ENCODE data around the gene GYG1. TPM values are rescaled to one million over a fixed set of nuclear protein-coding genes. Genes with fewer than 3 reads are reported as not detected.

The GYG1 gene
- total and polyA plus RNA-seq, 2 of the 4 experiments (the other 2 are of a cell fraction) = 48.4 to 90.3 TPM

- Histone ChIP-seq H2AK9ac (replicated peaks; ENCODE audit: low read depth, low read length, poor library complexity) (no peak overlapping the region), H4K20me1 (ENCODE audit: insufficient read depth, low read length) (no peaks in the 10 kb centered on the region), H2AFZ (replicated peaks; ENCODE audit: low read length, poor library complexity) (no peak overlapping the region), H2BK15ac (ENCODE audit: low read depth, low read length) (no peak overlapping the region), H3K23ac (ENCODE audit: low read depth, low read length) (no peak overlapping the region), H3K4me3 (ENCODE audit: insufficient read depth, low read depth, low read length) (no peak overlapping the region), H3K4me1 (ENCODE audit: control insufficient read depth, insufficient read depth, low read length) (peaks cover 9% of the 10 kb centered on the region), H2BK120ac (ENCODE audit: low read depth, low read length) (no peak overlapping the region), H2BK5ac (ENCODE audit: low read depth, low read length, poor library complexity, severe bottlenecking) (no peak overlapping the region), H2BK20ac (ENCODE audit: low read depth, low read length) (no peak overlapping the region), H3K79me1 (ENCODE audit: low read depth in 1 of 2, low read length in 2 of 2) (peaks cover 3 to 20% of the 10 kb centered on the region in 2 experiments; a peak in 3 of 4 replicates), H3K56ac (ENCODE audit: extremely low read depth, insufficient read depth, low read length) (no peak overlapping the region), H3K18ac (ENCODE audit: low read depth, low read length) (no peak overlapping the region), H3K14ac (replicated peaks; ENCODE audit: low read depth, low read length) (no peak overlapping the region), H4K91ac (ENCODE audit: insufficient read depth, low read depth, low read length) (no peak overlapping the region), H2AK5ac (ENCODE audit: low read depth, low read length) (no peak overlapping the region), H3K36me3 (ENCODE audit: control insufficient read depth, insufficient read depth, low read length) (peaks cover 23% of the 10 kb centered on the region), H3K4ac (ENCODE audit: low read depth, low read length) (no peak overlapping the region), H3K9me1 (ENCODE audit: insufficient read depth, low read length) (peaks cover 8% of the 10 kb centered on the region; the same call in 1 of the 2 replicates), H3K9me3 (ENCODE audit: control insufficient read depth, insufficient read depth, low read length) (peaks cover 3% of the 10 kb centered on the region; the same call in 1 of the 2 replicates), H3K27me3 (ENCODE audit: control insufficient read depth, insufficient read depth, low read length) (no peaks in the 10 kb centered on the region), H4K8ac (ENCODE audit: low read depth in 2 of 2, low read length in 2 of 2) (no peak overlapping the region), H3K27ac (ENCODE audit: insufficient read depth, low read length) (0 out of 2 replicates have a peak overlapping the region, but pooled peaks have one; percentile 27), H3K4me2 (ENCODE audit: low read depth, low read length) (no peak overlapping the region), H3K9ac (ENCODE audit: low read depth, low read length) (no peak overlapping the region), H4K5ac (ENCODE audit: low read depth, low read length) (no peak overlapping the region)
- no TSS peak for BruUV-seq (replicated peaks)
- TF ChIP-seq CHD1 (IDR thresholded peaks at IDR 0.05; ENCODE audit: low read depth, low read length) = no peak
- TF ChIP-seq CEBPB (IDR thresholded peaks at IDR 0.05; ENCODE audit: low read depth, low read length) = no peak
- TF ChIP-seq NFE2L2 (IDR thresholded peaks at IDR 0.05; ENCODE audit: low read depth, low read length) = no peak
- TF ChIP-seq SMC3 (IDR thresholded peaks at IDR 0.05; ENCODE audit: low read depth, low read length) = no peak
- no peak for TF ChIP-seq ELK1 (IDR thresholded peaks at IDR 0.05; ENCODE audit: borderline replicate concordance, low read depth, low read length)
- TF ChIP-seq CTCF (conservative IDR thresholded peaks at IDR 0.05; ENCODE audit: low read depth, low read length) = no peak
- no peak for TF ChIP-seq FOS (IDR thresholded peaks at IDR 0.05; ENCODE audit: low read depth, low read length)
- TF ChIP-seq RCOR1 (IDR thresholded peaks at IDR 0.05; ENCODE audit: insufficient replicate concordance, low read length) = no peak
- TF ChIP-seq MAZ (IDR thresholded peaks at IDR 0.05; ENCODE audit: borderline replicate concordance, low read depth, low read length) = no peak
- no peak for TF ChIP-seq MXI1 (IDR thresholded peaks at IDR 0.05; ENCODE audit: borderline replicate concordance, low read depth, low read length)
- no peak for TF ChIP-seq USF2 (IDR thresholded peaks at IDR 0.05; ENCODE audit: low read depth, low read length)
- no peak for TF ChIP-seq RAD21 (IDR thresholded peaks at IDR 0.05; ENCODE audit: low read length)
- intact Hi-C loops (cut with micrococcal nuclease) (no loop called here), dilution Hi-C loops (cut with HindIII; ENCODE audit: low sequenced_read_pairs, unreplicated experiment) (no loop called here), in situ Hi-C loops (cut with MboI; ENCODE audit: low sequenced_read_pairs) (no loop called here)
- DNase-seq (no peak), ATAC-seq (ENCODE audit: low read depth) (peak; percentile 58)
- ChIA-PET CTCF (no interaction called here), POLR2A (ENCODE audit: unreplicated experiment) (no interaction called here)
- WGBS, 2 experiments (ENCODE audit: extremely low coverage in 2 of 2, insufficient read length in 1 of 2) = no CpG with 5 or more reads among the region's 4 CpGs
Measured at GRCh38 chr3:149026718-149027117, 35.4 kb downstream of the GYG1 start.
